HG03521 (cell line): ENCODE results near the gene C9orf78.

Source experiments
- ATAC-seq: cut with Tn5 transposase; IDR thresholded peaks from one replicate; pipeline ENCODE4 v1.9.1; 2021; ENCODE audit warnings: mild to moderate bottlenecking, moderate library complexity; ENCODE audit not compliant: unreplicated experiment

C9orf78 gene

GRCh38 chr9:129868023-129868871, 33.2 kb upstream of the C9orf78 start:
- no peak for ATAC-seq

GRCh38 chr9:129867136-129868022, 32.3 kb upstream of the C9orf78 start:
- no peak for ATAC-seq

GRCh38 chr9:129866394-129867135, 31.5 kb upstream of the C9orf78 start:
- no peak for ATAC-seq

GRCh38 chr9:129865668-129866320, 30.7 kb upstream of the C9orf78 start:
- ATAC-seq = no peak

- no peak for ATAC-seq
These were observed 30.0 kb upstream of the C9orf78 start for GRCh38 chr9:129864991-129865647.

GRCh38 chr9:129863059-129863690, 28.1 kb upstream of the C9orf78 start:
- ATAC-seq = no peak

- ATAC-seq = no peak
These were observed 26.4 kb upstream of the C9orf78 start for GRCh38 chr9:129861447-129861827.

- ATAC-seq = no peak
These were observed 25.8 kb upstream of the C9orf78 start for GRCh38 chr9:129860653-129861446.

GRCh38 chr9:129858167-129858962, 23.3 kb upstream of the C9orf78 start:
- ATAC-seq = no peak

- no peak for ATAC-seq
These were observed 22.1 kb upstream of the C9orf78 start for GRCh38 chr9:129857207-129857606.

GRCh38 chr9:129854588-129855110, 19.6 kb upstream of the C9orf78 start:
- no peak for ATAC-seq

- ATAC-seq = no peak
These were observed 18.5 kb upstream of the C9orf78 start for GRCh38 chr9:129853614-129854013.

GRCh38 chr9:129852579-129852978, 17.5 kb upstream of the C9orf78 start:
- ATAC-seq = no peak

- no peak for ATAC-seq
These were observed 16.7 kb upstream of the C9orf78 start for GRCh38 chr9:129851821-129852220.

- ATAC-seq = no peak
These were observed 15.9 kb upstream of the C9orf78 start for GRCh38 chr9:129850821-129851550.

GRCh38 chr9:129849901-129850300, 14.8 kb upstream of the C9orf78 start:
- ATAC-seq = no peak
